Measurements from ENCODE around the gene ZNRF3. TPM values are rescaled to one million over a fixed set of nuclear protein-coding genes. Genes with fewer than 3 reads are reported as not detected.
"Not testable (repeated sequence)": the region's sequence is repeated elsewhere in the genome, so short reads cannot be mapped to it uniquely, and the experiment has no call there.

The ZNRF3 gene
- total RNA-seq, 1 donor from 2014 or later = 12.4 TPM

GRCh38 chr22:28933321-28933720, 49.9 kb downstream of the ZNRF3 start:
- DNase-seq = no peak

DNA sequence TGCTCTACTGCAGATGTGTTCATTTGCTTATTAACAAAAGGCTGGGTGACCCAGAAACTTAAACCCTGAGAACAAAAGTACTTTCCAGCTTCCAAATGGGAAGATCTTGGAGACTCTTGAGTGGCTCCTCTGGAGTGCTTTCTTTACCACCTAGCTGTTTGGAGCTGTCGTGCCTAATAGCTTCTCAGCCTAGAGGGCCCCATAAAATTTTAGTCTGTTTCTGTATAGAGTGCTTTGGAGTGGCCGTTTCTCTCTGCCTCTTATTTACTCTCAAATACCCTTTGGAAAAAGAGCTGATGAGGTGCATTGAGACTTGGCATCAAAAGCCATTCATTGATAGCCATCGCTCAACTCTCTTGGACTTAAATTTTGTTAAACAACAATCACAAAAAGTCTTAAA, 50.7 kb downstream of the ZNRF3 start:
- DNase-seq = no peak

- DNase-seq = no peak
Measured at GRCh38 chr22:28935140-28935539, 51.8 kb downstream of the ZNRF3 start.

DNA sequence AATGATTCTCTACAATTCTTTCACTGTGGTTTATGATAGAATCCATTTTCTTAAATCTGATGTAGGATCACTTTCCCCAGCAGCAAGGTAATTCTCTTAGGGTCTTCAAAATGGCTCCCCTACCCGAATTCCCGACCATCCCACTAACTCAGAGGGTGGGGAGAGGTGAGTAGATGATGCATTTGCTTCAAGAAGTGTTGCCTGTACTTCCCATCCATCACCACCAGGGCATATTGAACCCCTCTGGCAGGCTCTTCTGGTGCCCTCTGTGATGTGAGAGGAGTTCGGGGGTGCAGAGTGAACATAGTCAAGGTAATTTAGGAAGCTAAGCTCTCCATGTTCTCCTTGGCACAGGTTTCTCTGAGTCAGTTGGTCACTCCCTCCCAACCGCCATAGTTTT, 52.3 kb downstream of the ZNRF3 start:
- no peak for DNase-seq

DNA sequence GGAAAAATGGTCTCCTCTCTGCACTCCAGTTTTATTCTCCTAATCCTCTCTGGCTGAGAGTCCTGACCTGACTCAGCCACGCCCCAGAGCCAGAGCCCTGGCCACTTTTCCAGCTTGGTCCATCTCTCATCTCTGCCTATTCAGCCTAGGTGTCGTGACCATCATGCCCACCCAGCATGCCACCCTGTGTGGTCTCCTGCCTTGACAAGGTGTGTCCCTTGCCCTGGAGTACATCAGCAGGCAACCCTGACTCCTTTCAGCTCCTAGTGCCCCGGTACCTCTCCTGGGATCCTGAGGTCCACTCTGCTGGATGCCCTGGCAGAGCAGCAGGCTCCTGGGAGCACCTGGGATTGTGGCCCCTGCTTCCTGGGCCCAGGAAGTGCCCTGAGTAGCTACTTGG, 52.8 kb downstream of the ZNRF3 start:
- DNase-seq = no peak

DNA sequence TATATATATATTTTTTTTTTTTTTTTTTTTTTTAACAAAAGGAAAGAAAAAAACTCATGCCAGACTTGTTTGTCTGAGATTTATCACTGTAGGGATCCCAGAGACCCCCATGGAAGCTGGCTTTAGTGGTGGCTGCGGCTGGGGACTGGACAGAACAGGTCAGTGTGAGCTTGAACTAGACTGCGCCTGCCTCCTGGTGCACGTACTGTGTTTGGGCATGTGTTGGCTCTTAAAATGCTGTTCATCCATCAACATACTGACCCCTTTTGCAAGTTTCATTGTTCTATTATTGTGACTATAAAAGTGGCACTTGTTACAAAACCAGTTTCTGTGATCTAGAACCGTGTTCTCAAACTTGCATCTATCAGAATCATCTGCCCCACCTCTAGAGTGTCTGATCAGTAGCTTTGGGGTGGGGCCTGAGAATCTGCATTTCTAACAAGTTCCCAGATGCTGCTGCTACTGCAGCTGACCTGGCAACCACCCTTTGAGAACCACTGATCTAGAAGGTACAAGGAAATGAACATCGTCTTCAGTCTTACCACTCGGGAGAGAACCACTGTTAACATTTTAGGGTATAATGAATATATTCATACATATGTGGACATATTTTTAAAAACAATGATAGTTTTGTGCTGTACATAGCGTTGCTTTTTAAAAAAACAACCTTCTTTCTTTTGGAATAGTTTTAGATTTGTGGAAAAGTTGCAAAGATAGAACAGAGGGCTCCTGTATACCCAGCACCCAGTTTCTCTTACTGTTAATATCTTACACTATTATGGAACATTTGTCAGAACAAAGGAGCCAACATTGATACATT, 54.0 kb downstream of the ZNRF3 start:
- no peak for DNase-seq

- DNase-seq = no peak
Measured at GRCh38 chr22:28938286-28938833, 55.0 kb downstream of the ZNRF3 start.

- DNase-seq = no peak
Measured at GRCh38 chr22:28939394-28939793, 56.0 kb downstream of the ZNRF3 start.

- no peak for DNase-seq
Measured at GRCh38 chr22:28939932-28940331, 56.6 kb downstream of the ZNRF3 start.

- no peak for DNase-seq
Measured at GRCh38 chr22:28940441-28940840, 57.1 kb downstream of the ZNRF3 start.

- no peak for DNase-seq
Measured at GRCh38 chr22:28942333-28942732, 59.0 kb downstream of the ZNRF3 start.

- DNase-seq = peak; percentile 47
Measured at GRCh38 chr22:28942801-28943500, 59.6 kb downstream of the ZNRF3 start.

- no peak for DNase-seq
Measured at GRCh38 chr22:28943501-28943879, 60.1 kb downstream of the ZNRF3 start.

DNA sequence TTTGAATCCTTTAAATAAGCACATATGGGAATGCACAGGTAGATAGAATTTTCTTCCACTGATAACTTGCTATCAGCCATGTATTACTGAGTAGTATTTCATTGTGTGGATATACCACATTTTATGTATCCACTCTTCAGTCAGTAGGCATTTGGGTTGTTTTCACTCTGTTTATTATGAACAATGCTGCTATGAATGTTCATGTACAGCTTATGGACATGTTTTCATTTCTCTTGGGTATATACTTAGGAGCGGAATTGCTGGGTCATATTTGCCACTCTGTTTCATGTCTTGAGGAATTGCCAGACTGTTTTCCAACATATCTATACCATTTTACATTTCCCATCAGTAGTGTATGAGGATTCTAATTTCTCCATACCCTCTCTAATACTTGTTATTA, 63.8 kb downstream of the ZNRF3 start:
- no peak for DNase-seq

DNA sequence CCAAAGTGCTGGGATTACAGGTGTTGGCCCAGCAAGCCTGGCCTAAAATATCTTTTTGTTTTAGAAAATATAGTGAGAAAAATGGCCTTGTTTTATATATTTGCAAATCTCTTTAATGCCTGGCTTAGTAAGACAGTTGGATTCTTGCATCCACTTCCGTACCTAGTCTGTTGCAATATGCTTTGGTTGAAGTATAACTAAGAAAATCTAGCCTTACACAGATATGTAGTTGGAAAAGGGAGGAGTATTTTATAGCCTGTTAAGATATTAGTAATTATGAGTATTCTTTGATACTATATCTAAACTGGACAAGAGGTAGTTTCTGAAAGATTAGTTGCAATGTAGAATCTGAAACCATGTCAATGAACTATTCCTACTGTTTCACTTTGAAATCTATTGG, 65.1 kb downstream of the ZNRF3 start:
- DNase-seq = no peak

GRCh38 chr22:28948860-28949551, 65.6 kb downstream of the ZNRF3 start:
- not testable (repeated sequence) for DNase-seq

DNA sequence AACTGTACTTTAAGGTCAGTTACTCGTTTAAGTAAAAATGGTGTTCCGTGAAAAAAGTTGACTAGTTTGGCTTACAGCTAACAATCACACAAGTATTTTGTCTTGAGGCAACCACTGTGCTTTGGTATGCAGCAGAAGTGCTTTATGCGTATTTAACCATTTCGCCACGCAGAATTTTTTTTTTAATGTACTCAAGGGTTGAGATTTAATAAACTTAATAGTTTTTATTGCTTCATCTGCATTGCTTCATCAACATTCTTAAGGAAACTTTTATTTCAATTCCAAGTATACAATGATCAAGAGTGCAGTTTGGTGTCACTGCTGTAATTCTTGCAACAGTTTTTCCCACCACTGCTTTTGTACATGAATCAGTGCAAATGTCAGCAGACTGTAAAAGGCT, 66.4 kb downstream of the ZNRF3 start:
- DNase-seq = no peak

GRCh38 chr22:28950617-28951411, 67.4 kb downstream of the ZNRF3 start:
- DNase-seq = peak; percentile 82

DNA sequence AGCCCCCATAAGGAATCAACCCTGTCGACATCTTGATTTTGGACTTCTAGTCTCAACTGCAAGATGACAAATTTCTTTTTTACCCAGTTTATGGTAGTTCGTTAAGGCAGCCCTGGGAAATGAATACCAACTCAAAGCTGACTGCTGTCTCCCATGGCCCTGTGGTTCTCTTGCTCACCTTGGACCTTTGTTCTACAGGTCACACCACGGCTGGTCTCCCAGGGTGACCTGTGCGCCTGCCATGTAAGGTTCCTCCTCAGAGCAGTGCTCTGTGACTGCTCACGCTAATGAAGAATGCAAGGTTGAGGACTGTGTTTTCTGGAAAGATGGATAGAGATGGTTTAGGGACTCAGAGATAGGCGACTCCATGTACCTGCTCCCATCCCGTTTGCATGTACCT, 68.2 kb downstream of the ZNRF3 start:
- no peak for DNase-seq

- DNase-seq = peak; percentile 92
Measured at GRCh38 chr22:28951969-28952521, 68.7 kb downstream of the ZNRF3 start.

DNA sequence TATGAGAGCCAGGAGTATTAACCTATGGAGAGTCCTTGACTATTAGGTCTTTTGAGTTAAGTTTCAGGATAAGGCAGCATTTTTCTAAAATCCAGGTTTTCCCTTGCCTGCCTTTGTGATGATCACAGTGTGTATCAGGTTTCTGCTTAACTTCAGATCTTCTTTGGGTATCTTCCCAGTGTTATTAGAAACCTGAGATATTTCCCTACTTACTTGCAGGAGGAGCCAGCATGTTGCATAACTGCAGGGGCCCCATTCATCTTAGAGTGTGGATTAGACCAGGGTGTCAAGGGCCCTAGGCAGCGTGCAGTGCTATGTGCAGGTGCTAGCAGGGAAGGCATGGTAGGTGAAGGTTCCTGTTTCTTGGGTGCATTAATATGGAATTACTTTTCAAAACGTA, 69.5 kb downstream of the ZNRF3 start:
- peak; percentile 65 for DNase-seq

GRCh38 chr22:28953403-28953802, 70.0 kb downstream of the ZNRF3 start:
- no peak for DNase-seq

Data from tongue (tissue), 2 donors.